HUES6 (cell line): Measurements from ENCODE around the gene INPP4A.

Source experiments
- H3K27ac ChIP-seq: 2 replicates; pipeline ENCODE4 v1.7.0; 2013; ENCODE audit warnings: low read depth, mild to moderate bottlenecking, low read length, inconsistent platforms
- H3K27me3 ChIP-seq: 2 replicates; pipeline ENCODE4 v1.6.1; 2013; ENCODE audit warnings: low read length; ENCODE audit not compliant: control insufficient read depth, insufficient read depth
- H3K36me3 ChIP-seq: 2 replicates; pipeline ENCODE4 v1.6.1; 2013; ENCODE audit warnings: low read length; ENCODE audit not compliant: control insufficient read depth, insufficient read depth
- H3K4me1 ChIP-seq: 2 replicates; pipeline ENCODE4 v1.6.1; 2013; ENCODE audit warnings: low read length; ENCODE audit not compliant: control insufficient read depth, insufficient read depth
- H3K4me3 ChIP-seq: 2 replicates; pipeline ENCODE4 v1.5.1; 2013; ENCODE audit warnings: low read depth, low read length
- H3K9ac ChIP-seq: one replicate; pipeline ENCODE4 v1.6.1; 2013; ENCODE audit warnings: mild to moderate bottlenecking, low read length
- H3K9me3 ChIP-seq: 2 replicates; pipeline ENCODE4 v1.6.1; 2013; ENCODE audit warnings: low read depth, low read length; ENCODE audit not compliant: control insufficient read depth, insufficient read depth

The INPP4A gene

DNA sequence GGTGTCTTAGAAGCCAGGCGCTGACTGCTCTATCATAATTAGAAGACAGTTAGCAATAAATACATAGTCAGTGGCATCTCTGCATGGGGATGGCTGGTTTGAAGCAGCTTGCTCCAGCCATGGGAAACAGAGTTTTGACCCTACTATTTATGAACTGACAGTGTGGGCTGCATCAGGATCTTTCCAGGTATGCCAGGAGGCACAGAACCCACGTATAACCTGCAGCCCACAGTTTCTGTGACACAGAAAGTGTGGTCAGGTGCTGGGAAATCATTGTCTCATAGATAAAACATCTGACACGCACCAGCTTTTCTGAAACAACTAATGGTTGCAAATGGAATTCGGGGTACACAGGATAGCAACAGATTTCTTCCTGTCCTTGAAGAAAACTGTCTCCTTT lies 34.7 kb downstream of the INPP4A start:
- Histone ChIP-seq H3K4me3 (no peak overlapping the region), H3K27ac (no peak overlapping the region), H3K36me3 (no peaks in the 10 kb centered on the region), H3K9me3 (no peaks in the 10 kb centered on the region), H3K9ac (no peak overlapping the region), H3K4me1 (peaks cover 40% of the 10 kb centered on the region), H3K27me3 (no peaks in the 10 kb centered on the region)

DNA sequence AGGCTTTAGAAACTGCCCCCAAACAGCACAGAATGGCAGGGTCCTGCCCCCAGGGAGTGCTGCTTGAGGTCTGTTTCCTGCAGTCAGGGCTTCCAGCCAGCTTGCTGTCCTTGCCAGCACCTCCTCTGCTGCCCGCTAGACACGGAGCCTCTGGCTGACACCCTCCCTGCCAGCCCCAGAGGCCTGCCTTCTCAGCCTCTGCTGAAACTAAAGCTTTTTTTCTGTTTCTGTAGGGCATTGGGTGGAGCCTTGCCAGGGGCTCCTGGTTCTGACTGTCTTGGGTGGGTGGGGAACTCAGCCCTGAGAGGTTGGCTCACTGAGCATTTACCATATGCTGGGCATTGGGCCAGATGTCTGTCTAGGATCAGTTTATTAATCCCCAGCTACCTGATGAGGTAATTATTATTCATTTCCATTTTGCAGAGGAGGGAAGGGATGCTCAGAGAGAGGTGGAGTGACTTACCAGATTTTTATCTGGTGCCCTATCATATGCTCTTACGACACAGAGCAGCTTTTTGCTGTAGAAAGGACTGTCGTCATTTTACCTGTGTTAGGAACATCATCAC lies 35.4 kb downstream of the INPP4A start:
- Histone ChIP-seq H3K4me3 (no peak overlapping the region), H3K4me1 (peaks cover 41% of the 10 kb centered on the region), H3K27ac (no peak overlapping the region)

DNA sequence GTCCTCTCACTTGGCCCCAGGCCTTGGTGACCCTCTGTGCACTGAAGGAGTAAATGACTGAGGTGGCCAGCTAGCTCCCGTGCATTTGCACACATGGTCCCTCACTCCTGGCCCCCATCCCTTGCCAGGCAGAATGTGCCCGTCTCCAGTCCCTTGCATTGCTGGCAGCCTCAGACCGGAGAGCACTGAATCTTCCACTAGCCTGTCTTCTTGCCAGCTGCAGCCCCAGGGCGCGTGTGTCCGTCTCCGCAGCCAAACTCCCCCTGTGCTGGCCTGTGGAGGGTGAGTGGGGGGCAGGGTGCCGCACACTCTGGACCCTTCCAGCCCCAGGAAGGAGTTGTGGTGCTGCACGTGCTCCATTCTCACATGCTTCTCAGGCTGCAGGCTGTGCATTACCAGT lies 35.9 kb downstream of the INPP4A start:
- Histone ChIP-seq H3K27me3 (no peaks in the 10 kb centered on the region), H3K4me3 (no peak overlapping the region), H3K9me3 (no peaks in the 10 kb centered on the region), H3K27ac (no peak overlapping the region), H3K9ac (no peak overlapping the region), H3K4me1 (peaks cover 40% of the 10 kb centered on the region), H3K36me3 (no peaks in the 10 kb centered on the region)

More for the DNA sequence above, 35.4 kb downstream of the INPP4A start:
- Histone ChIP-seq H3K27me3 (no peaks in the 10 kb centered on the region), H3K36me3 (no peaks in the 10 kb centered on the region), H3K9me3 (no peaks in the 10 kb centered on the region), H3K9ac (no peak overlapping the region)

DNA sequence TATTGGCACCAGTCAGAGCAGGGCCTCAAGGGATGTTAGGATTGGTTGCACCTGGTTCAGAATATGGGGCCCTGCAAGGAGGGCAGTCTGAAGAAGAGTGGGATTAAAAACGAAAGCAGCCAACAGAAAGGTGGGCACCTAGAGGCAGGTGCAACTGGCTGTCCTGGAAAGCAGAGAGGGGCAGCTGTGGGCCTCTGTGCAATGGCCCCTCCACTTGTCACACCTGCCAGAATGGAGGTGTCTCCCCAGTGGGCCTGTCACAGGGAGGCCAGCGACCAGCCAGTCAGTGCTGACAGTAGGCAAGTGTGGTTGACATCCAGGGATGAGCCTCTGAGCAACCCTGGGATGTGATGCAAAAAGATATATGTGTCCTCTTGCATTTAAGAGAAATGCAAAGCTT lies 37.7 kb downstream of the INPP4A start:
- peaks cover 33% of the 10 kb centered on the region for H3K4me1 ChIP-seq
- no peaks in the 10 kb centered on the region for H3K36me3 ChIP-seq
- no peak overlapping the region for H3K9ac ChIP-seq
- no peaks in the 10 kb centered on the region for H3K9me3 ChIP-seq
- H3K27ac ChIP-seq, result no peak overlapping the region
- H3K4me3 ChIP-seq, result no peak overlapping the region
- H3K27me3 ChIP-seq, result no peaks in the 10 kb centered on the region

DNA sequence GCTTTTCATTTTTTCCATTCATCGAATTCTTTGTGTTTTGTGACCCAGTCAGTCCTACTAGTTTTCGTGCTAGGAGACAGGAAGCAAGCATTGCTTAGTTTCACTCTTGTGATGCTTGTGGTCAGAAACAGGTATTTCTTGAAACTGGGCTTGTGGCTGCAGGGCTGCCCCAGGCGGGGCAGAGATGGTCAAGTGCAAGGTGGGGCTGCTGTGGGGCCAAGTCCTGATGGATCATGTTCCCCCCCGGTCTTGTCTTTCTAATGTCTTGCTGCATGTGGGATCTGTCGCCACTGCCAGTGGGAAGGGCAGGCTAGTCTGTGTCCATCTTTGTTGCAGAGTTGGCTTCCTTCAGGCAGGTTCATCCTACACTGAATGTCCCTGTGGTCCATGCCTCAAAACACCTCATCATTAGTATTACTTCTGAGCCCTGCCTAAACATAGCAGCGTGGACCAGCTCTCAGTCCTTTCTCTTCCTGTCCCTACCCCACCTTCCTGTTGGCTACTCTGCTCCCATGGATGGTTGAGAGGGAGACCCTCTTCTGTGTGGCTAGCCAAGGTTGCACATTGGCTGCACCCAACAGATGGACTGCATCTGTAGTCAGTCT lies 38.7 kb downstream of the INPP4A start:
- no peak overlapping the region for H3K4me3 ChIP-seq
- H3K27me3 ChIP-seq, result no peaks in the 10 kb centered on the region
- no peaks in the 10 kb centered on the region for H3K9me3 ChIP-seq
- H3K27ac ChIP-seq, result no peak overlapping the region
- H3K4me1 ChIP-seq, result peaks cover 32% of the 10 kb centered on the region
- no peak overlapping the region for H3K9ac ChIP-seq
- H3K36me3 ChIP-seq, result no peaks in the 10 kb centered on the region

DNA sequence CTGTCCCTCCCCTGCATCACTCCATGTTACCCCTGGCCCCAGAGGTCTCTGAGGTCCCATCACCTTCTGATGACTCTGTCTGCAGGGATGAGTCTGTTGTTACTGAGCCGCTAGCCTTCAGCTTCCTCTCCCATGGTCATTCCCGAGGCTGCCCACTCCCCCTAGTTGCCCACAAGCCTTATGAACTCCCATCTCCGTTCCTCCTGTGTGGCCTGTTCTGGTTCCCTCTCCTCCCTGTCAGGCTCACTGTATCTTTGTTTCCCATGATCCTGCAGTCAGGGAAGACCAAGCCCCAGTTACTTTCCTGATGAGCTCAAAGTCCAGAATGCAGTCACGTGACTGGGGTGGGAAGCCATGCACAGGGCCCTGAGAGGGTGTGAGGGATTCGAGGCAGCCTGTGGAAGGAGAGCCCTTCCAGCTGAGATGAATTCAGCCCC lies 39.5 kb downstream of the INPP4A start:
- peaks cover 25% of the 10 kb centered on the region for H3K4me1 ChIP-seq
- no peaks in the 10 kb centered on the region for H3K9me3 ChIP-seq
- H3K27ac ChIP-seq, result no peak overlapping the region

DNA sequence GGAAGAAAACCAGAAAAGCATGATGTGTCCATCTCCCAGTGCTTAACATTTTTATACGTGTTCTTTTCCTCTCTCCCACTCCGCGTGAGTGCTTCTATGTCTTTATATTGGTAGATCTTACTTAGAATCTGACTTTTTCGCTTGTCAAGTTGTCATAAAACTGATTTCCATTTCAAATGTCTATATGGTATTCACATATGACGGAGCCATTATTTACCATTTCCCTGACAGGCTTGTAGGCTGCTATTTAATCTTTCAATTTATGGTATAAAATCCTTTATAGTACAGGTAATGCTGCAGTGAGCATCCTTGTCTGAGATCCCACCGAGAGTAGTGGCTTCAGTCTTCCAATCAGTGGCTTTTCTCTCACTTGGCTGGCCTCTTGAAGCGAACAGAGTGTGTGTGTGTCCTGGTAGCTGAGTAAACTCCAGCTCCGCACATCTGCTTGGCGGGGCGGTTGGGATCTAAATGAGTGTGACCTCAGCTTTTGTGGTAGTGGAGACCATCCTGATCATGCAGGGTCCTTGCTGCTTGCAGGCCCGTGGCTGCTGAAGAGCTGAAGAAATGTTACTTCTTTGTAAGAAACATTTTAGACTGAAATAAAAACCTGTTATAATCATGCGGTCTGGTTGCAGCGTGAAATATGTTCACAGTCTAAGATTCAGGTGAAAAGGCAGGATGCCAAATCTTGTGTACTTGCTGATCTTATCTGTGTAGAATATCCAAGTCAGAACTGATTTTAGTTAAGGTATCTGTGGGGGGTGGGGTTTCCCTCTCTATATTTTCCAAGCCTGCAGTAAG lies 40.2 kb downstream of the INPP4A start:
- Histone ChIP-seq H3K4me1 (peaks cover 18% of the 10 kb centered on the region), H3K27ac (no peak overlapping the region)

More for the DNA sequence above, 39.5 kb downstream of the INPP4A start:
- H3K27me3 ChIP-seq, result no peaks in the 10 kb centered on the region
- H3K9ac ChIP-seq, result no peak overlapping the region
- no peaks in the 10 kb centered on the region for H3K36me3 ChIP-seq
- H3K4me3 ChIP-seq, result no peak overlapping the region

DNA sequence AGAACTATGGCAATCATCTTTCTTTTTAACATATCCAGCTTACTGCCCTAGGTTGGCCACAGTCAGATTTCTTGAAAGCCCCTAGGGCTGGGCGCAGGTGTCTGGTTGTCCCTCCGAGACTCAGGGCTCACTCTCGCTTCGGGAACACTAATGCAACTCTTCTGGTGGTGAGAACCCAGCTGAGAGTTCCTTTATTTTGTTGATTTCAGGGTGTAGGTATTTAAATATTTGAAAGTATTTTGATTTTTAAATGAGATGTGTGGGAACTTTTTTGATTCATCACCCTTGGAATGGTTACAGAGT lies 40.7 kb downstream of the INPP4A start:
- H3K9ac ChIP-seq, result no peak overlapping the region
- no peaks in the 10 kb centered on the region for H3K36me3 ChIP-seq
- H3K4me1 ChIP-seq, result peaks cover 12% of the 10 kb centered on the region
- H3K9me3 ChIP-seq, result no peaks in the 10 kb centered on the region
- H3K27me3 ChIP-seq, result no peaks in the 10 kb centered on the region
- H3K4me3 ChIP-seq, result no peak overlapping the region
- H3K27ac ChIP-seq, result no peak overlapping the region

More for the DNA sequence above, 40.2 kb downstream of the INPP4A start:
- Histone ChIP-seq H3K27me3 (no peaks in the 10 kb centered on the region), H3K9ac (no peak overlapping the region), H3K9me3 (no peaks in the 10 kb centered on the region), H3K4me3 (no peak overlapping the region), H3K36me3 (no peaks in the 10 kb centered on the region)

DNA sequence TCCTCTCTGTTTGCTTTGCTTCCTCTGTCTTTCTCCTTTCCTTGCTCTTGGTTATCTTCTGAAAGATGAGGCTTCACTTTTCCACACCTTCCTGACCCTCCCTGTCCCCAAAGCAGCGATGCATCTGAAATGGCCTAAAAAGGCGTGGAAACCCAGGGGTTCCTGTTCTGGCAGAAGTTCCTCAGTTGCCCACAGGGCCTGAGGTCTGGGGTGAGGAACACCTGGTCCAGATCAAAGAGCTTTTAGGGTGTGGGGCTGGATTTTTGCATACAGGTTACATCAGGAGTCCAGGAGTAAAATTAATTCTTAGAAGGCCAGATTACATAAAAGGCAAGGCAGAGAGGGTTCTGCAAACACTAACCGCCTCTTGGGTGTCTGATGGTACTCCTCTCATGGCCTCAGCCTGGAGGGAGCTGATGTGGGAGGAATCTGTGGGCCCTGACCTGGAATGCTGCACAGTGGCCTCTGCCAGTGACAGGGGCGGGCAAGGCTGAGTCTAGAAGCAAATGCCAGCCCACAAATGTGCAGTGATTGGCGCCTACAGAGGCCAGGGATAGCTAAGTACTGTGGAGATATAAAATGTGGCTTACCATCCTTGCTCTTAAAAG lies 41.8 kb downstream of the INPP4A start:
- H3K4me1 ChIP-seq, result peaks cover 12% of the 10 kb centered on the region
- H3K27ac ChIP-seq, result no peak overlapping the region
- H3K9me3 ChIP-seq, result no peaks in the 10 kb centered on the region
- H3K9ac ChIP-seq, result no peak overlapping the region
- no peak overlapping the region for H3K4me3 ChIP-seq
- H3K36me3 ChIP-seq, result no peaks in the 10 kb centered on the region
- H3K27me3 ChIP-seq, result no peaks in the 10 kb centered on the region

DNA sequence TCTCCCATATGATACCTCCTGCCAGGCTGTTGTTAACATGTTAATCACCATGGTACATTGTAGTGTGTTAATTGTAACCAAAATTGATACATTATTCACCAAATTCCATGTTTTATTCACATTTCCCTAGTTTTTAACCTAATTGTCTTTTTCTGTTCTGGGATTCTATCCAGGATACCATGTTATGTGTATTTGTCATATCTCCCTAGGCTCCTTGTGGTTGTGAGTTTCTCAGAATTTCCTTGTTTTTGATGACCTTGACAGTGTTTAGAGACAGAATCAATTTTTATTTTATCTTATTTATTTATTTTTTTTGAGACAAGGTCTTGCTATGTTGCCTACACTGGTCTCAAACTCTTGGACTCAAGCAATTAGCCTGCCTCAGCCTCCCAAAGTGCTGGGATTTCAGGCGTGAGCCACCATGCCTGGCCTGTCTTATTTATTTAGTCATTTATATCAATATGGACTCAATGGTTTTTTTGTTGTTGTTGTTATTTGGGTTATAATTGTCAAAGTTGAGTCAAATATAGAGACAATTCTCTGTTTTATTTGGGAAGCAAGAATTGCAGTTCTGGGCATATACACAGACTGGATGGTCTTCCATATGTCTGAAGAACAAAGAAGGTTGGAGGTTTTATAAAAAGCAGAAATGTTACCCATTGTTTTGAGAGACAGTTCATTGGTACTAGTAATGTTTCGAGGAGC lies 42.6 kb downstream of the INPP4A start:
- Histone ChIP-seq H3K27me3 (no peaks in the 10 kb centered on the region), H3K9ac (no peak overlapping the region), H3K4me3 (no peak overlapping the region), H3K27ac (no peak overlapping the region), H3K9me3 (no peaks in the 10 kb centered on the region), H3K4me1 (peaks cover 12% of the 10 kb centered on the region), H3K36me3 (no peaks in the 10 kb centered on the region)
